Activated CD4-positive, CD25-positive, alpha-beta regulatory T cell treated with anti-CD3 and anti-CD28 coated beads, Interleukin-2, amount 50 U/mL, for 16 hours (primary cell): ENCODE results near the gene EXTL1.
"Not testable (repeated sequence)": the region's sequence is repeated elsewhere in the genome, so short reads cannot be mapped to it uniquely, and the experiment has no call there.

Source experiments
- DNase-seq: peaks from one replicate; pipeline ENCODE4 v3.0.0-alpha.2; 2020; ENCODE audit warnings: low read depth, low spot score

Gene EXTL1

GRCh38 chr1:26021647-26022403 lies at the start of gene EXTL1:
Gene EXTL1 (plus strand): TSS chr1:26021775. CDS start chr1:26022647, 872 bp downstream.
- DNase-seq: no peak

GRCh38 chr1:25971811-25972180 lies 49.8 kb upstream of the EXTL1 start:
- no peak for DNase-seq

GRCh38 chr1:25973610-25974321 lies 47.8 kb upstream of the EXTL1 start:
- DNase-seq: no peak

- DNase-seq: no peak
Measured at GRCh38 chr1:25977801-25978200, 43.8 kb upstream of the EXTL1 start.

- DNase-seq: no peak
Measured at GRCh38 chr1:25978403-25978802, 43.2 kb upstream of the EXTL1 start.

GRCh38 chr1:25979210-25979609 lies 42.4 kb upstream of the EXTL1 start:
- no peak for DNase-seq

GRCh38 chr1:25985171-25985570 lies 36.4 kb upstream of the EXTL1 start:
- DNase-seq: no peak

GRCh38 chr1:25985670-25986069 lies 35.9 kb upstream of the EXTL1 start:
- DNase-seq: no peak

GRCh38 chr1:25986773-25987172 lies 34.8 kb upstream of the EXTL1 start:
- DNase-seq: not testable (repeated sequence)

- no peak for DNase-seq
Measured at GRCh38 chr1:25987951-25988350, 33.6 kb upstream of the EXTL1 start.

- no peak for DNase-seq
Measured at GRCh38 chr1:25989440-25990234, 31.9 kb upstream of the EXTL1 start.

- DNase-seq: no peak
Measured at GRCh38 chr1:25990251-25990650, 31.3 kb upstream of the EXTL1 start.

- no peak for DNase-seq
Measured at GRCh38 chr1:25990702-25991395, 30.7 kb upstream of the EXTL1 start.

- no peak for DNase-seq
Measured at GRCh38 chr1:25991937-25992688, 29.5 kb upstream of the EXTL1 start.

GRCh38 chr1:25992689-25993171 lies 28.8 kb upstream of the EXTL1 start:
- DNase-seq: no peak

GRCh38 chr1:25993197-25993951 lies 28.2 kb upstream of the EXTL1 start:
- DNase-seq: no peak

GRCh38 chr1:25994402-25995150 lies 27.0 kb upstream of the EXTL1 start:
- DNase-seq: no peak

GRCh38 chr1:25996966-25997827 lies 24.4 kb upstream of the EXTL1 start:
- DNase-seq: no peak
